GM19328 (cell line): Measurements from ENCODE around the gene SPSB3.

Experiments
- ATAC-seq: cut with Tn5 transposase; IDR thresholded peaks from one replicate; pipeline ENCODE4 v1.9.1; 2021; ENCODE audit warnings: mild to moderate bottlenecking, moderate library complexity; ENCODE audit not compliant: unreplicated experiment

Gene SPSB3

DNA sequence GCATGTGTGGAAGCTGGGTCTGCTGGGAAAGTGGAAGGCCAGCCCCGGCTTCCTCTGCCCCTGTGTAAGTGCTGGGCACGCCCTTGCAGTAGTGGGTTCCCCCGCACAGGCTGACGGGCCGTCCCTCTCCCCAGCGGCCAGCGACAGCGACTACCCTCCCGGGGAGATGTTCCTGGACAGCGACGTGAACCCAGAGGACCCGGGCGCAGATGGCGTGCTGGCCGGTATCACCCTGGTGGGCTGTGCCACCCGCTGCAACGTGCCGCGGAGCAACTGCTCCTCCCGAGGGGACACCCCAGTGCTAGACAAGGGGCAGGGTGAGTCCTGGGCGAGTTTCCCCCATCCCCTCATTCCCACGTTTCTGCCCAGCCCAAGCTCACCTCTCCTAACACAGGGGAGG, 16.5 kb downstream of the SPSB3 start:
- ATAC-seq: no peak

GRCh38 chr16:1764971-1765370, 17.4 kb downstream of the SPSB3 start:
- ATAC-seq: no peak

DNA sequence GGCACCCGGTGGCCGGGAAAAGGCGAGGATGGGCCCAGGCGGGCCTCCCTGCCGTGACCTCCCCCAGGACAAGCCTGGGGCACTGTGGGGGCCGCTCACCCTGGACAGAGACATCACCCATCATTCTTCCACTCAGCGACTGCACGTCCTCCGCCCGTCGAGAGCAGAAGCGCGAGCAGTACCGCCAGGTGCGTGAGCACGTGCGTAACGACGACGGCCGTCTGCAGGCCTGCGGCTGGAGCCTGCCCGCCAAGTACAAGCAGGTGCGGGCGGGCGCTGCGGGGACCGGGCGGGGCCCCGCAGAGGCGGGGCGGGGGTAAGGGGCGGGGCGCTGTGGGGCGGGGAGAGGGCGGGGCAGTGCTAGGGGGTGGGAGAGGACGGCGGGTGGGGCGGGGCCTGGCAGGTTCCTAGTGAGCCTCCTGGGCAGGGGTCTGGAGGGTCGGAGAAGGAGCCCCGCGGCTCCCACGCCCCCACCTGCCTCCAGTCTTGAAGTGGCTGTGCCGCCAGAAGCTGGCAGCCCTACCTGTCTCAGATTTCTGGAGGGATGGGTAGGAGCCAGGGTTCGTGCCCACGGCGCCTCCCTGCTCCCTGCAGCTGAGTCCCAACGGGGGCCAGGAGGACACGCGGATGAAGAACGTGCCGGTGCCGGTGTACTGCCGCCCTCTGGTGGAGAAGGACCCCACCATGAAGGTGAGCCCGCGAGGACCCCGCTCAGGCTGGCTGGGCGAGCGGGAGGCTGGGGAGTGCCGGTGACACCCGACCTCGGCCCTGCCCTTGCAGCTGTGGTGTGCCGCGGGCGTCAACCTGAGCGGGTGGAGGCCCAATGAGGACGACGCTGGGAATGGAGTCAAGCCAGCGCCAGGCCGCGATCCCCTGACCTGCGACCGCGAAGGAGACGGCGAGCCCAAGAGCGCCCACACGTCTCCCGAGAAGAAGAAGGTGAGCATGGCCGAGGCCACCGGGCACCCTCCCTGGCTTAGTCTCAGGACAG, 18.6 kb downstream of the SPSB3 start:
- ATAC-seq: no peak

GRCh38 chr16:1762879-1763520, 19.4 kb downstream of the SPSB3 start:
- no peak for ATAC-seq

DNA sequence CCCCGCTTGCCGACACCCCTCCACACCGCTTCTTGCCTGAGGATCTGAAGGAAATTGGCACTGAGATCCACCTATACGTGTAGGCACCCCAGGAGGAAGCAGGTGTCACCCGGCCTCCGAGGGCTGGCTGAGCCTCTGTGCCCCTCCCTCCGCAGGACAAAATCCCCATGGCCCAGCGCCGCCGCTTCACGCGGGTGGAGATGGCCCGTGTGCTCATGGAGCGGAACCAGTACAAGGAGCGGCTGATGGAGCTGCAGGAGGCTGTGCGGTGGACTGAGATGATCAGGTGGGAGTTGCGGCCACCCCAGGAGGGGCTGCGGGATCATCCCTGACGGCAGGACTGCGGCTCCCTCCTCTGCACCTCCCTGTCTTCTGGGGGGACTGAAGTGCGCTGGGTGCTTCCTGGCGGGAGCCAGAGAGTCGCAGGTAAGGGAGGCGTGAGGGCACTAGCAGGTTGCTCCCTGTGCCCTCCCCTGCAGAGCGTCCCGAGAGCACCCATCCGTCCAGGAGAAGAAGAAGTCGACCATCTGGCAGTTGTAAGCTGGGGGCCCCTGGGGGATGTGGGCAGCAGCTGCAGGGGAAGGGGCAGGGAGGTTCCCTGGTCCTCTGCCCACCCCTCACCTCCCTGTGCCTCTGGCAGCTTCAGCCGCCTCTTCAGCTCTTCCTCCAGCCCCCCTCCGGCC, 20.0 kb downstream of the SPSB3 start:
- no peak for ATAC-seq

DNA sequence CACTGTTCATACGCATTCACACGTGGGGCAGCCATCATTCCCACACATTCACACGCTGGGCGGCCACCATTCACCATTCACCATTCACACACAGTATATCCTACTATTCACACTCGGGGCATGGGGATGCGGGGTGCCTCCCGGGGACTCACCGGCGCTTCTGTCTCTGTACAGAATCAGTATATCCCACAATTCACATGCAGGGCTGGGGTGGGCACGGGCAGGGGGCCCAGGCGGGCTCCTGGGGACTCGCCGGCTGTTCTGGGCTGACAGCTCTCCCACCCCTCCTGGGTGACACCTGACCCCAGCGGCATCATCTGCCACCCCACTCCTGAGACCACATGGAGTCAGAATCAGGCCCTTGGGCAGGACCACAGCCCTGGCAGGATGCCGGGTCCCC, 20.6 kb downstream of the SPSB3 start:
- ATAC-seq: no peak

GRCh38 chr16:1760911-1761310, 21.5 kb downstream of the SPSB3 start:
- no peak for ATAC-seq

DNA sequence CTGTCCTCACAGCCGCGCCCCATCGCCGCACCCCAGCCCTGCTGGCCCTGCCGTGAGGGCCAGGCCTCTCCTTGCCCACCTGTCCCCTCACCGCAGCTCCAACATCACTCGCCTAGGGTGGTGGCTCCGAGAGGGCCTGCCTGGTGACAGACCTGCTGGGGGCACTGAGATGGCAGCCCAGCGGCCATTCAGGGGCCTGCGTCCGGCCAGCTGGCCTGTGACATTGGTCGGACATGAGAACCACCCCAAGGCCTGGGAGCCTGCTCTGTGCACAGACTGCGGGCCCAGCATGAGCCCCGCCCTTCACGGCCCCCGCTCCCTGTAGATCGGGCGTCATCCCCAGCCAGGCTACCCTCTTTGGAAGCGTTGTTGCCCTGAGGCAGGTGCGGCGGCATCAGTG, 22.9 kb downstream of the SPSB3 start:
- no peak for ATAC-seq

GRCh38 chr16:1758923-1759322, 23.4 kb downstream of the SPSB3 start:
- ATAC-seq: no peak

- ATAC-seq: no peak
Measured at GRCh38 chr16:1757714-1758461, 24.5 kb downstream of the SPSB3 start.

DNA sequence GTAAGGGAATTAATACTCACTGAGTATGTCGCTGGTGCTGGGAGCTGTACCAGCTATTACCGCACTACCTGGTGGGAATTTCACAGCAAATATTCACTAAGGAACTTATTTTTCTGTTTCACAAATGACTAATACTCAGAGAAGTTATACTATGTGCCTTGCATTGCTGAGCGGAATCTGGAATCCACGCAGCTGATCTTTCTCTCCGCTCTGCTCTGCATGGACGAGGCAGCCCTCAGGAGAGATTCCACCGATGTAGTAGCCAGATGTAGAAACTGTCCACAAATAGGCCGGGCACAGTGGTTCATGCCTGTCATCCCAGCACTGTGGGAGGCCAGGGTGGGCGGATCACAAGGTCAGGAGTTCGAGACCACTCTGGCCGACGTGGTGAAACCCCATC, 28.2 kb downstream of the SPSB3 start:
- ATAC-seq: no peak

GRCh38 chr16:1752853-1753252, 29.5 kb downstream of the SPSB3 start:
- ATAC-seq: no peak

GRCh38 chr16:1751946-1752345, 30.4 kb downstream of the SPSB3 start:
- ATAC-seq: no peak

- no peak for ATAC-seq
Measured at GRCh38 chr16:1749152-1750117, 32.9 kb downstream of the SPSB3 start.

- no peak for ATAC-seq
Measured at GRCh38 chr16:1747934-1748333, 34.4 kb downstream of the SPSB3 start.

GRCh38 chr16:1746693-1747195, 35.6 kb downstream of the SPSB3 start:
- no peak for ATAC-seq

DNA sequence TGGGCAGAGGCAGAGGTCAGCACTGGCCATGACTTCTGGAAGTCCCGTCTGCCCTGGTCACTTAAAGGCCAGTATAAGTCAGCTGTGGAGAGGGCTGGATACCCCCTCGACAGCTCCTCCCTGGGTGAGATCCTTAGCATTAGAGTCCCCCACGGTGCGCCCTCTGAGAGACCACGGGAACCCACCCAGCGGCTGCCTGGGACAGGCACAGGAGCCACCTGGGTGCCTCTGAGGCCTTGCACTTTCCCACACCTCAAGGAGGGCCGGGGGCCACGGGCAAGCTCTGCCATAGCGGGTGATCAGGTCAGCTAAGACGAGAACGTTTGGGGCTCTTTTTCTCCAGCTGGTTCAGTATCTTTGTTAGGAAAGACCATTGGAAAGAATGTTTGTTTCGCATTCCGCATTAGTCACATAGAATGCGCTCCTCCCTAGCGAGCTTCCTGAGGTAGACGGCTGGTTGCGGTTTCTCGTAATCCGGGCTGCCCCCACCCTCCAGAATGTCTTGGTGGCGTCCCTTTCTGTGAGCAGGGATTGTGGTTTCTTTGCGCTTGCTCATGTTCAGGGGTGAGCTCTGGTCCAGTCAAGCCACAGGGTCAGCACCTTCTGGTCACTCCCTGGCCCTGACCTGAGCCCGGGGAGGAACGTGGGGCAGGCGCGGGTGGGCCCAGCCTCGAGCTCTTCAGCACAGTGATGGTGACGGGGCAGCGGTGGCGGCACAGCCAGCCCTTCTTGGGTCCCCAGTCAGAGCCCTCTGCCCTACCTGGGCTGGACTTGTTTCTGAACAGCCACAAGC, 36.3 kb downstream of the SPSB3 start:
- ATAC-seq: no peak

DNA sequence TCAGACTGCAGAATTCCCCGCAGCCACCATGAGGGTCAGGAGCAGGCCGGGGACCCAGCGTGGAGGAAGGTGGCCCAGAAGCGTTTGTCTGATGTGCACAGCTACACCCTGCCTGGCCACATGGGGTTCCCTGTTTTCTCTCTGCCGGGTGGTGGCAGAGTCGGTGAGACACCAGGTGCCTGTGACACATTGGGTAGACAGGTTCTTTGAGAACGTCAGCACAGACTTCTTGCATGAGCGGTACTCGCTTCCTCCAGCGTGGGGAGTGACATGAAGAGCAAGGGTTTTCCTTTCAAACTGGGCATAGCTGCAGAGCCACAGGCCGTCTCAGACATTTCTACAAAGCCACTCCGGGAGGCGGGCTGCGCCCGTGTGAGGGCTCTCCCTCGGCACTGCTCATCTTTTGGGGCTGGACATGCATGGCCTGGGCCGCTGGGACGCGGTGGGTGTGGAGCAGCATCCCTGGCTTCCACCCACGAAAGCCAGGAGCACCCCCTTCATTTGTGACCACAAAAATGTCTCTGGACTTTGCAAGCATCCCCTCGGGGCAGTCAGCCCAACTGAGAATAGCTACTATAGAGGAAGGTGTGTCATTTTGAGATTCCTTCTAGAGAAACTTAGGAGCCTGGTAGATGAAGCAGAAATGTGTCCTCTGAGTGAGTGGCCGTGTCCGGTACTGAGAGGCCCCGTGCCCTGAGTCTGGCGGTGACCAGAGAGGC, 37.0 kb downstream of the SPSB3 start:
- no peak for ATAC-seq
